Prostate gland (tissue), 2 donors: ENCODE measurements around the gene SET.

Experiments used
- CTCF ChIP-seq, 4 experiments: fragments of 200-600 bp in 2 of 4; fragments of 450-650 bp in 2 of 4; sonication (generic) in 2 of 4; IDR thresholded peaks; 1 replicate in 3 of 4; 2 replicates in 1 of 4; pipeline ENCODE4 v1.5.1; 2016 to 2019; ENCODE audit warnings: antibody characterized with exemption in 4 of 4, mild to moderate bottlenecking in 2 of 4, moderate library complexity in 2 of 4
- POLR2A ChIP-seq: fragments of 450-650 bp; IDR thresholded peaks from one replicate; pipeline ENCODE4 v1.6.1; 2016; ENCODE audit warnings: antibody characterized with exemption, mild to moderate bottlenecking
- POLR2AphosphoS5 ChIP-seq: sonication (generic); formaldehyde crosslinking; IDR thresholded peaks from one replicate; pipeline ENCODE4 v1.6.1; 2017; ENCODE audit warnings: antibody characterized with exemption

GRCh38 chr9:128703616-128704355, 14.8 kb downstream of the SET start:
- no peak for TF ChIP-seq CTCF (IDR thresholded peaks at IDR 0.05)
- TF ChIP-seq POLR2A, result no peak
- no peak for TF ChIP-seq POLR2AphosphoS5
